ENCODE data around the gene TCF12.

TCF12 gene

DNA sequence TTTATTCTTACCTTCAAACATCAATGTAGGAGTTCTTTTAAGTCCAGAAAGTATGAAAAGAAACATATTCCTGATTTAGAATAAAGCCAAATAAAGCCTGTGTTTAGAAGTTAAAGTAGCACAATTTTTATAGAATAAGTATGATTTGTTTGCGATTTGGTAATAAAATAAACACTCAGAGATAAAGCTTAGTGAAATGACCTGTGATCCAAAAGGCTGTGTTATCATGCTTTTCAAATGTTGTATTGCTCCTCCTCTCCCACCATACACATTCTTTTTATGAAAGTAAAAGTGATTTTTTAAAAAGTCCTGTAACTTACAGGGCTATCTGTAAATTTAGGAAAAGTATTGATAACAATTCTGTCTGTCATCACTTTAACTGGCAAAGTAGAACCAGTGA is 319.2 kb downstream of the TCF12 start:
- TF ChIP-seq, protein P1, sequence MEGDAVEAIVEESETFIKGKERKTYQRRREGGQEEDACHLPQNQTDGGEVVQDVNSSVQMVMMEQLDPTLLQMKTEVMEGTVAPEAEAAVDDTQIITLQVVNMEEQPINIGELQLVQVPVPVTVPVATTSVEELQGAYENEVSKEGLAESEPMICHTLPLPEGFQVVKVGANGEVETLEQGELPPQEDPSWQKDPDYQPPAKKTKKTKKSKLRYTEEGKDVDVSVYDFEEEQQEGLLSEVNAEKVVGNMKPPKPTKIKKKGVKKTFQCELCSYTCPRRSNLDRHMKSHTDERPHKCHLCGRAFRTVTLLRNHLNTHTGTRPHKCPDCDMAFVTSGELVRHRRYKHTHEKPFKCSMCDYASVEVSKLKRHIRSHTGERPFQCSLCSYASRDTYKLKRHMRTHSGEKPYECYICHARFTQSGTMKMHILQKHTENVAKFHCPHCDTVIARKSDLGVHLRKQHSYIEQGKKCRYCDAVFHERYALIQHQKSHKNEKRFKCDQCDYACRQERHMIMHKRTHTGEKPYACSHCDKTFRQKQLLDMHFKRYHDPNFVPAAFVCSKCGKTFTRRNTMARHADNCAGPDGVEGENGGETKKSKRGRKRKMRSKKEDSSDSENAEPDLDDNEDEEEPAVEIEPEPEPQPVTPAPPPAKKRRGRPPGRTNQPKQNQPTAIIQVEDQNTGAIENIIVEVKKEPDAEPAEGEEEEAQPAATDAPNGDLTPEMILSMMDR (IDR thresholded peaks at IDR 0.05; ENCODE audit: control insufficient read depth, extremely low read depth, insufficient read depth), result no peak
- DNase-seq (ENCODE audit: low read depth), result no peak
- no peak overlapping the region for H3K4me3 ChIP-seq (ENCODE audit: low read depth, low read length)

DNA sequence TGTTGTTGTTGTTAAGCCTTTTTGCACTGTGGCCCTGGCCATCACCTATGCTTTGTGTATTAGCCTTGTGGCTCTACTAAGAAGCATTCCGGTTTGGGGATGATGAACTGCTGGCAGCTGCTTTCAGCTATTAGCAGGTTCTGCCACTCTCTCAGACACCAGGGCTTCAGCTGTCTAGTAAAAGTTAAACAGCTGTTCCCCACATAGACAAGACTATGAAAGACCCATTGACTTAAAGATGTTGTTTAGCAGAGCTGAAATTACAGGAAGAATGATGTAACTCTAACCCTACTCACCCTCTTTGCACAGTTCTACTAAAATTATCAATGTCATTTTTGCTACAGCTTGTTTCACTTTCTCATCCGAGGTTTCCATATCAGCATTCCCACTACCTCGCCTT is 326.7 kb downstream of the TCF12 start:
- TF ChIP-seq, protein P1 (IDR thresholded peaks at IDR 0.05; ENCODE audit: control insufficient read depth, extremely low read depth, insufficient read depth), result no peak
- DNase-seq (ENCODE audit: low read depth), result no peak
- no peak overlapping the region for H3K4me3 ChIP-seq (ENCODE audit: low read depth, low read length)

DNA sequence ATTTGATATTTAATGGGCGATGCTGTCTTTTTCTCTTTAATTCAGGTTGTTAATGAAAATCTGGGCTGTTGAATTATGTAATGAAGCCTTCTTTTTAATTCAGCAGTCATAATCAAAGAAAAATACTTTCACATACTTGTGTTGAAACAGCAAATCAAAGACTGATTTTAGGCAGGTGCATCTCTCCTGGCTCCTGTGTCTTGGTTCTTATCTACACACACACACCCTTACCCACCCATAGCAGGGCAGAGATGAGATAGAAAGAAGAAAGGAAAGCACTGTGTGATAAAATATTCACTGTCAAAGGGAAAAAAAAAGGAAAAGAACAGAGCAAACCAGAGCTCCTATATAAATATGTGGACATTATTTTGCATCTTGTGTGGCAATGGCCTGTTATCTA is 327.3 kb downstream of the TCF12 start:
- no peak overlapping the region for H3K4me3 ChIP-seq (ENCODE audit: low read depth, low read length)
- TF ChIP-seq, protein P1 (IDR thresholded peaks at IDR 0.05; ENCODE audit: control insufficient read depth, extremely low read depth, insufficient read depth), result no peak
- no peak for DNase-seq (ENCODE audit: low read depth)

DNA sequence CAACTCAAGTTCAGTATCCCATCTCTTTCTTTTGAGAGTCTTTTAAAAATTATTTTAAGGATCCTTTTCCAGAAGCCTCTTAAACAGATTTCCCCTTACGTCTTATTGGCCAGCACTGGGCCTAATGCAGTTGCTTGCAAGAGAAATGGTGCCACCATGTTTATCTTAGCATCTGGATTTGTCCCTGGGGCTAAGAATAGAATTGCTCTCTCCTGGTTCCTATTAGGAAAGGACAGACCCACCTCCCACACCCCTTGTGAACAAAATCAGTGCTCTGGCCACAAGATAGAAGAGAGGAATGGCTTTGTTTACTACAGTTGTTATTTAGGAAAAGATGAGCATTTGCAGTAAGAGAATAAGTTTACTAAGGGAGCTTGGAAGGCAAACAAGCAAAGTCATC is 329.6 kb downstream of the TCF12 start:
- DNase-seq (ENCODE audit: low read depth), result no peak
- H3K4me3 ChIP-seq (ENCODE audit: low read depth, low read length), result no peak overlapping the region
- TF ChIP-seq, protein P1 (IDR thresholded peaks at IDR 0.05; ENCODE audit: control insufficient read depth, extremely low read depth, insufficient read depth), result no peak

DNA sequence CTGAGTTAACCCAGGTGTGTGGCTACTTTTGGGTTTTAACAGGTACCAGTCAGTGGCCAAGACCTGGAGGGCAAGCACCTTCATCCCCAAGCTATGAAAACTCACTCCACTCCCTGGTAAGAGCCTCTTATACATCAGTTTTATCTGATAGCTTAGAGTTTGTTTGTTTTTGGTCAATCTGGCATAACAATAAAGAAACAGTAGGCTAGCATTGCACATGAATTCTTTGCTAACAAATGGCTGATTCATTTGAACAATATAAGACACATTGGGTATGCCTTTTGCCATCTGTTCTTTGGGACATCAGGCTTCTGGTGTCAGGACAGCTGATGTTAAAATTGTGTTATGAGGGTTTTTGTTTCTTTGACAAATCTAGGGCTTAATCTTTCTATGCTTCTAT is 332.9 kb downstream of the TCF12 start:
- TF ChIP-seq, protein P1 (IDR thresholded peaks at IDR 0.05; ENCODE audit: control insufficient read depth, extremely low read depth, insufficient read depth), result no peak
- DNase-seq (ENCODE audit: low read depth), result no peak
- no peak overlapping the region for H3K4me3 ChIP-seq (ENCODE audit: low read depth, low read length)

DNA sequence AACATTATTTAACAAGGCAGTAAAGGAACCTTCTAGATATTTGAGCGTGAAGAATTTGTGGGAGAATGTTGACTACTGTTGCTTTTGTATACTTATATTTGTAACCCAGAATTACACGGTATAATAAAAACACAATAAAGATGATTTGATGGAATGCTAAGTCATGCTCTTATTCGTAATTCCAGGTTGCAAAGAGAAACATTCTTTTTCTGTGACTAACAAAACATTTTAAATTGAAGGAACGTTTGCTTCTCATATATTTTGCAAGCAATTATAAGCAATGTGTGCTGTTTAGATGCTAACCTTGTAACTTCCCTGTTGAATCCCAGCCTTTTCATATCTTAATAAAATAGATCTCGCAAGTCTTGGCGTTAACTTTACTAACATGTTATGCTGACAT is 333.5 kb downstream of the TCF12 start:
- DNase-seq (ENCODE audit: low read depth), result no peak
- TF ChIP-seq, protein P1 (IDR thresholded peaks at IDR 0.05; ENCODE audit: control insufficient read depth, extremely low read depth, insufficient read depth), result no peak
- H3K4me3 ChIP-seq (ENCODE audit: low read depth, low read length), result no peak overlapping the region

DNA sequence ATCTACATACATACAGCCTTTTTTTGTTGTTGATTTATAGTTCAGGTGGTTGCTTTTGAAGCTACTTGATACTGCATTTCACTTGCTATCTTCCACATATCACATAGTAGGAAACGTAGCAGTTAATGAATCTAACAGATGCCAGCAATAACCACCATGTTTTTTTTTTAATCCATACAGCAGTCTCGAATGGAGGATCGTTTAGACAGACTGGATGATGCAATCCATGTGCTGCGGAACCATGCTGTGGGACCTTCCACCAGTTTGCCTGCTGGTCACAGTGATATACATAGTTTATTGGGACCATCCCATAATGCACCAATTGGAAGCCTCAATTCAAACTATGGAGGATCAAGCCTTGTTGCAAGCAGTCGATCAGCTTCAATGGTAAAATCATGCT is 334.6 kb downstream of the TCF12 start:
- TF ChIP-seq, protein P1 (IDR thresholded peaks at IDR 0.05; ENCODE audit: control insufficient read depth, extremely low read depth, insufficient read depth), result no peak
- H3K4me3 ChIP-seq (ENCODE audit: low read depth, low read length), result no peak overlapping the region
- DNase-seq (ENCODE audit: low read depth), result no peak
